Astrocyte (in vitro differentiated cells and primary cell): ENCODE measurements around the gene CIAO2B. TPM values are rescaled to one million over a fixed set of nuclear protein-coding genes. Genes with fewer than 3 reads are reported as not detected.

ENCODE experiments used
- DNase-seq: peaks from one replicate; pipeline ENCODE4 v3.0.0-alpha.2; 2010; ENCODE audit warnings: low read depth
- FAIRE-seq: peaks from 2 replicates; lab custom pipeline; 2011; peaks lifted over from hg19 to GRCh38; lab: Jason Lieb, UNC
- H2AFZ ChIP-seq: 2 replicates; pipeline ENCODE4 v1.6.0; 2012; ENCODE audit warnings: low read depth, low read length, inconsistent platforms
- H3K27ac ChIP-seq: 2 replicates; pipeline ENCODE4 v1.5.1; 2011; ENCODE audit warnings: low read depth, low read length, inconsistent platforms
- H3K27me3 ChIP-seq: 2 replicates; pipeline ENCODE4 v1.6.0; 2011; ENCODE audit warnings: low read length, inconsistent platforms; ENCODE audit not compliant: insufficient read depth
- H3K36me3 ChIP-seq: 2 replicates; pipeline ENCODE4 v1.5.1; 2011; ENCODE audit warnings: low read length, inconsistent platforms; ENCODE audit not compliant: insufficient read depth
- H3K4me1 ChIP-seq: 2 replicates; pipeline ENCODE4 v1.5.1; 2011; ENCODE audit warnings: low read length, inconsistent platforms; ENCODE audit not compliant: insufficient read depth
- H3K4me2 ChIP-seq: 2 replicates; pipeline ENCODE4 v1.6.0; 2012; ENCODE audit warnings: low read length, inconsistent platforms
- H3K4me3 ChIP-seq: 2 replicates; pipeline ENCODE4 v1.5.1; 2011; ENCODE audit warnings: low read depth, mild to moderate bottlenecking, low read length, inconsistent platforms; ENCODE audit not compliant: insufficient read depth
- H3K79me2 ChIP-seq: 2 replicates; pipeline ENCODE4 v1.6.0; 2012; ENCODE audit warnings: mild to moderate bottlenecking, low read length, inconsistent platforms; ENCODE audit not compliant: insufficient read depth
- H3K9ac ChIP-seq: 2 replicates; pipeline ENCODE4 v1.6.0; 2012; ENCODE audit warnings: mild to moderate bottlenecking, low read length, inconsistent platforms
- H3K9me3 ChIP-seq: 2 replicates; pipeline ENCODE4 v1.5.1; 2012; ENCODE audit warnings: low read depth, mild to moderate bottlenecking, low read length, inconsistent platforms; ENCODE audit not compliant: insufficient read depth
- H4K20me1 ChIP-seq: 2 replicates; pipeline ENCODE4 v1.6.0; 2012; ENCODE audit warnings: low read length, inconsistent platforms; ENCODE audit not compliant: insufficient read depth
- H3K27ac Mint-ChIP-seq: one replicate; pipeline ENCODE4 v1.8.0; 2021; ENCODE audit warnings: mild to moderate bottlenecking, mixed read lengths; ENCODE audit not compliant: unreplicated experiment
- H3K27me3 Mint-ChIP-seq: one replicate; pipeline ENCODE4 v1.8.0; 2021; ENCODE audit warnings: low read depth, mixed read lengths; ENCODE audit not compliant: unreplicated experiment
- H3K36me3 Mint-ChIP-seq: one replicate; pipeline ENCODE4 v1.8.0; 2021; ENCODE audit warnings: low read depth, mixed read lengths; ENCODE audit not compliant: unreplicated experiment
- H3K4me1 Mint-ChIP-seq: one replicate; pipeline ENCODE4 v1.8.0; 2021; ENCODE audit warnings: low read depth, mixed read lengths; ENCODE audit not compliant: unreplicated experiment
- H3K4me3 Mint-ChIP-seq: one replicate; pipeline ENCODE4 v1.8.0; 2021; ENCODE audit warnings: mild to moderate bottlenecking, moderate library complexity, mixed read lengths; ENCODE audit not compliant: unreplicated experiment
- H3K9me3 Mint-ChIP-seq: one replicate; pipeline ENCODE4 v1.8.0; 2021; ENCODE audit warnings: mild to moderate bottlenecking, mixed read lengths; ENCODE audit not compliant: unreplicated experiment
- CTCF ChIP-seq: IDR thresholded peaks from 2 replicates; pipeline ENCODE4 v1.5.1; 2011; ENCODE audit warnings: low read depth, mild to moderate bottlenecking, inconsistent platforms, low read length, moderate library complexity; ENCODE audit not compliant: insufficient read depth
- EZH2 ChIP-seq: IDR thresholded peaks from 2 replicates; pipeline ENCODE4 v1.6.1; 2012; ENCODE audit warnings: mild to moderate bottlenecking, low read length, inconsistent platforms; ENCODE audit not compliant: insufficient read depth
- total RNA-seq: library from RNA; stranded (reverse); gene quantifications from 2 replicates; pipeline ENCODE4 v1.2.1, GENCODE V29; 2021

Gene CIAO2B
- total RNA-seq, 1 donor from 2014 or later, result 75.6 TPM

GRCh38 chr16:66889622-66890021 lies 44.6 kb downstream of the CIAO2B start:
- no peak overlapping the region for H3K9ac ChIP-seq
- no peaks in the 10 kb centered on the region for H3K27me3 ChIP-seq
- TF ChIP-seq CTCF, result no peak
- TF ChIP-seq EZH2, result no peak
- peaks cover 3% of the 10 kb centered on the region for H3K4me1 ChIP-seq
- no peak overlapping the region for H2AFZ ChIP-seq
- no peak overlapping the region for H3K27ac ChIP-seq
- Mint-ChIP-seq H3K27ac (no peak overlapping the region), H3K27me3 (peaks cover under 1% of the 10 kb centered on the region), H3K9me3 (no peaks in the 10 kb centered on the region), H3K36me3 (peaks cover 11% of the 10 kb centered on the region), H3K4me3 (no peak overlapping the region), H3K4me1 (peaks cover 15% of the 10 kb centered on the region)
- peaks cover 9% of the 10 kb centered on the region for H3K36me3 ChIP-seq
- FAIRE-seq (no peak), DNase-seq (no peak)
- no peaks in the 10 kb centered on the region for H3K9me3 ChIP-seq
- peaks cover 39% of the 10 kb centered on the region for H4K20me1 ChIP-seq
- H3K79me2 ChIP-seq, result peaks cover 6% of the 10 kb centered on the region
- no peak overlapping the region for H3K4me2 ChIP-seq
- no peak overlapping the region for H3K4me3 ChIP-seq

GRCh38 chr16:66888647-66889615 lies 45.3 kb downstream of the CIAO2B start:
- Histone ChIP-seq H3K27ac (no peak overlapping the region), H3K9ac (no peak overlapping the region), H3K36me3 (peaks cover 14% of the 10 kb centered on the region), H2AFZ (no peak overlapping the region), H3K79me2 (peaks cover 6% of the 10 kb centered on the region), H3K27me3 (no peaks in the 10 kb centered on the region), H4K20me1 (peaks cover 44% of the 10 kb centered on the region), H3K9me3 (no peaks in the 10 kb centered on the region), H3K4me1 (peaks cover 3% of the 10 kb centered on the region), H3K4me3 (no peak overlapping the region), H3K4me2 (no peak overlapping the region)
- no peaks in the 10 kb centered on the region for H3K27me3 Mint-ChIP-seq
- peaks cover 15% of the 10 kb centered on the region for H3K4me1 Mint-ChIP-seq
- no peak overlapping the region for H3K4me3 Mint-ChIP-seq
- FAIRE-seq (no peak), DNase-seq (no peak)
- H3K36me3 Mint-ChIP-seq, result peaks cover 13% of the 10 kb centered on the region
- H3K27ac Mint-ChIP-seq, result no peak overlapping the region
- TF ChIP-seq EZH2, result no peak
- no peak for TF ChIP-seq CTCF
- no peaks in the 10 kb centered on the region for H3K9me3 Mint-ChIP-seq

GRCh38 chr16:66886914-66887313 lies 47.3 kb downstream of the CIAO2B start:
- DNase-seq, result peak; percentile 80
- H3K79me2 ChIP-seq, result peaks cover 13% of the 10 kb centered on the region
- peaks cover 3% of the 10 kb centered on the region for H3K4me1 ChIP-seq
- Mint-ChIP-seq H3K36me3 (peaks cover 13% of the 10 kb centered on the region), H3K27me3 (no peaks in the 10 kb centered on the region), H3K4me3 (no peak overlapping the region), H3K27ac (no peak overlapping the region), H3K4me1 (peaks cover 15% of the 10 kb centered on the region), H3K9me3 (no peaks in the 10 kb centered on the region)
- H3K9ac ChIP-seq, result no peak overlapping the region
- H3K4me3 ChIP-seq, result no peak overlapping the region
- no peak for FAIRE-seq
- H3K27me3 ChIP-seq, result no peaks in the 10 kb centered on the region
- H3K4me2 ChIP-seq, result peak overlapping the region; percentile 26
- peaks cover 14% of the 10 kb centered on the region for H3K36me3 ChIP-seq
- TF ChIP-seq EZH2 (no peak), CTCF (no peak)
- no peak overlapping the region for H2AFZ ChIP-seq
- no peak overlapping the region for H3K27ac ChIP-seq
- H3K9me3 ChIP-seq, result no peaks in the 10 kb centered on the region
- peaks cover 48% of the 10 kb centered on the region for H4K20me1 ChIP-seq
